ENCODE measurements around the gene PCDHA1. TPM values are rescaled to one million over a fixed set of nuclear protein-coding genes. Genes with fewer than 3 reads are reported as not detected.
"Not testable (repeated sequence)": the region's sequence is repeated elsewhere in the genome, so short reads cannot be mapped to it uniquely, and the experiment has no call there.

Gene PCDHA1
- total and polyA plus RNA-seq, 2 experiments from 2014 or later = 0.81 to 1.6 TPM

DNA sequence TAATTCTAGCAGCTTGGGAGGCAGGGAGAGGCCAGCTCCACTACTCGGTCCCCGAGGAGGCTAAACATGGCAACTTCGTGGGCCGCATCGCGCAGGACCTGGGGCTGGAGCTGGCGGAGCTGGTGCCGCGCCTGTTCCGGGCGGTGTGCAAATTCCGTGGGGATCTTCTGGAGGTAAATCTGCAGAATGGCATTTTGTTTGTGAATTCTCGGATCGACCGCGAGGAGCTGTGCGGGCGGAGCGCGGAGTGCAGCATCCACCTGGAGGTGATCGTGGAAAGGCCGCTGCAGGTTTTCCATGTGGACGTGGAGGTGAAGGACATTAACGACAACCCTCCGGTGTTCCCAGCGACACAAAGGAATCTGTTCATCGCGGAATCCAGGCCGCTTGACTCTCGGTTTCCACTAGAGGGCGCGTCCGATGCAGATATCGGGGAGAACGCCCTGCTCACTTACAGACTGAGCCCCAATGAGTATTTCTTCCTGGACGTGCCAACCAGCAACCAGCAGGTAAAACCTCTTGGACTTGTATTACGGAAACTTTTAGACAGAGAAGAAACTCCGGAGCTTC is 48.6 kb downstream of the PCDHA1 start:
- not testable (repeated sequence) for H4K20me1 ChIP-seq (replicated peaks; ENCODE audit: insufficient read depth); H3K27me3 ChIP-seq (ENCODE audit: insufficient read depth); H3K27me3 Mint-ChIP-seq (ENCODE audit: insufficient read depth, low read depth, poor library complexity); H3K9me2 ChIP-seq (ENCODE audit: insufficient read depth); H3K4me1 ChIP-seq (ENCODE audit: insufficient read depth); H3K9me3 Mint-ChIP-seq; H3K4me1 Mint-ChIP-seq; H3F3A ChIP-seq (replicated peaks; ENCODE audit: low read depth); H3K36me3 ChIP-seq (ENCODE audit: insufficient read depth); H3K79me2 ChIP-seq (replicated peaks; ENCODE audit: insufficient read depth)
- Histone ChIP-seq H2AFZ (peak overlapping the region; percentile 2; the same call in 1 of the 2 replicates), H3K4me3 (peak overlapping the region; percentile 62), H3K27ac (ENCODE audit: low read depth) (peak overlapping the region; percentile 3; the same call in 1 of the 2 replicates), H3K4me2 (peak overlapping the region; percentile 72)
- ATAC-seq (peak; percentile 90), DNase-seq (ENCODE audit: low spot score) (peak; percentile 56)
- TF ChIP-seq, protein P1, sequence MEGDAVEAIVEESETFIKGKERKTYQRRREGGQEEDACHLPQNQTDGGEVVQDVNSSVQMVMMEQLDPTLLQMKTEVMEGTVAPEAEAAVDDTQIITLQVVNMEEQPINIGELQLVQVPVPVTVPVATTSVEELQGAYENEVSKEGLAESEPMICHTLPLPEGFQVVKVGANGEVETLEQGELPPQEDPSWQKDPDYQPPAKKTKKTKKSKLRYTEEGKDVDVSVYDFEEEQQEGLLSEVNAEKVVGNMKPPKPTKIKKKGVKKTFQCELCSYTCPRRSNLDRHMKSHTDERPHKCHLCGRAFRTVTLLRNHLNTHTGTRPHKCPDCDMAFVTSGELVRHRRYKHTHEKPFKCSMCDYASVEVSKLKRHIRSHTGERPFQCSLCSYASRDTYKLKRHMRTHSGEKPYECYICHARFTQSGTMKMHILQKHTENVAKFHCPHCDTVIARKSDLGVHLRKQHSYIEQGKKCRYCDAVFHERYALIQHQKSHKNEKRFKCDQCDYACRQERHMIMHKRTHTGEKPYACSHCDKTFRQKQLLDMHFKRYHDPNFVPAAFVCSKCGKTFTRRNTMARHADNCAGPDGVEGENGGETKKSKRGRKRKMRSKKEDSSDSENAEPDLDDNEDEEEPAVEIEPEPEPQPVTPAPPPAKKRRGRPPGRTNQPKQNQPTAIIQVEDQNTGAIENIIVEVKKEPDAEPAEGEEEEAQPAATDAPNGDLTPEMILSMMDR (conservative IDR thresholded peaks at IDR 0.05; ENCODE audit: low read depth in 2 of 2) = peak; percentile 44 to 45; a peak in 3 of 4 replicates
- peak overlapping the region; percentile 74 for H3K4me3 Mint-ChIP-seq
- peaks cover 28% of the 10 kb centered on the region; the same call in 2 of the 3 replicates for H3K36me3 Mint-ChIP-seq (ENCODE audit: low read depth)
- H3K27ac Mint-ChIP-seq = peak overlapping the region; percentile 51; the same call in 1 of the 2 replicates

DNA sequence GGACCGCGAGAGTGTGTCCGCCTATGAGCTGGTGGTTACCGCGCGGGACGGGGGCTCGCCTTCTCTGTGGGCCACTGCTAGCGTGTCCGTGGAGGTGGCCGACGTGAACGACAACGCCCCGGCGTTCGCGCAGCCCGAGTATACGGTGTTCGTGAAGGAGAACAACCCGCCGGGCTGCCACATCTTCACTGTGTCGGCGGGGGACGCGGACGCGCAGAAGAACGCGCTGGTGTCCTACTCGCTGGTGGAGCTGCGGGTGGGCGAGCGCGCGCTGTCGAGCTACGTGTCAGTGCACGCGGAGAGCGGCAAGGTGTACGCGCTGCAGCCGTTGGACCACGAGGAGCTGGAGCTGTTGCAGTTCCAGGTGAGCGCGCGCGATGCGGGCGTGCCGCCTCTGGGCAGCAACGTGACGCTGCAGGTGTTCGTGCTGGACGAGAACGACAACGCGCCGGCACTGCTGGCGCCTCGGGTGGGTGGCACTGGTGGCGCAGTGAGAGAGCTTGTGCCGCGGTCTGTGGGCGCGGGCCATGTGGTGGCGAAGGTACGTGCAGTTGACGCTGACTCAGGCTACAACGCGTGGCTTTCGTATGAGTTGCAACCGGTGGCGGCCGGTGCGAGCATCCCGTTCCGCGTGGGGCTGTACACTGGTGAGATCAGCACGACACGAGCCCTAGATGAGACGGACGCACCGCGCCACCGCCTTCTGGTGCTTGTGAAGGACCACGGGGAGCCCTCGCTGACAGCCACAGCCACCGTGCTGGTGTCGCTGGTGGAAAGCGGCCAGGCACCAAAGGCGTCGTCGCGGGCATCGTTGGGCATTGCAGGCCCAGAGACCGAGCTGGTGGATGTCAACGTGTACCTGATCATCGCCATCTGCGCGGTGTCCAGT is 49.9 kb downstream of the PCDHA1 start:
- Histone ChIP-seq H3K27ac (ENCODE audit: low read depth) (no peak overlapping the region), H2AFZ (no peak overlapping the region), H3K4me2 (no peak overlapping the region), H4K20me1 (replicated peaks; ENCODE audit: insufficient read depth) (no peaks in the 10 kb centered on the region; the same call in 1 of the 2 replicates), H3F3A (replicated peaks; ENCODE audit: low read depth) (no peaks in the 10 kb centered on the region), H3K79me2 (replicated peaks; ENCODE audit: insufficient read depth) (no peaks in the 10 kb centered on the region), H3K4me1 (ENCODE audit: insufficient read depth) (no peaks in the 10 kb centered on the region), H3K9me2 (ENCODE audit: insufficient read depth) (no peaks in the 10 kb centered on the region), H3K36me3 (ENCODE audit: insufficient read depth) (peaks cover 4% of the 10 kb centered on the region; the same call in 1 of the 2 replicates), H3K4me3 (no peak overlapping the region), H3K27me3 (ENCODE audit: insufficient read depth) (no peaks in the 10 kb centered on the region)
- TF ChIP-seq EZH2 (IDR thresholded peaks at IDR 0.05; ENCODE audit: low read depth, unreplicated experiment) (no peak), JUNB (IDR thresholded peaks at IDR 0.05; ENCODE audit: unreplicated experiment) (no peak), ZNF114 (CRISPR knock-in tag; IDR thresholded peaks at IDR 0.05) (no peak)
- peaks cover 10% of the 10 kb centered on the region for H3K9me3 Mint-ChIP-seq
- peaks cover 24% of the 10 kb centered on the region; the same call in 2 of the 3 replicates for H3K36me3 Mint-ChIP-seq (ENCODE audit: low read depth)
- ATAC-seq = no peak
- no peak overlapping the region for H3K4me3 Mint-ChIP-seq
- no peak for DNase-seq (ENCODE audit: low spot score)
- H3K27ac Mint-ChIP-seq = no peak overlapping the region
- H3K4me1 Mint-ChIP-seq = no peaks in the 10 kb centered on the region
- peaks cover 2% of the 10 kb centered on the region for H3K27me3 Mint-ChIP-seq (ENCODE audit: insufficient read depth, low read depth, poor library complexity)
